D341Med (cell line): ENCODE results near the gene GRAMD1A.
A peak's percentile ranks its signal among the peaks of the same experiment; 100 is the strongest.
"Not testable (repeated sequence)": the region's sequence is repeated elsewhere in the genome, so short reads cannot be mapped to it uniquely, and the experiment has no call there.

Experiments
- DNase-seq: peaks from one replicate; pipeline ENCODE4 v3.0.0; 2012; ENCODE audit warnings: low spot score

The GRAMD1A gene

DNA sequence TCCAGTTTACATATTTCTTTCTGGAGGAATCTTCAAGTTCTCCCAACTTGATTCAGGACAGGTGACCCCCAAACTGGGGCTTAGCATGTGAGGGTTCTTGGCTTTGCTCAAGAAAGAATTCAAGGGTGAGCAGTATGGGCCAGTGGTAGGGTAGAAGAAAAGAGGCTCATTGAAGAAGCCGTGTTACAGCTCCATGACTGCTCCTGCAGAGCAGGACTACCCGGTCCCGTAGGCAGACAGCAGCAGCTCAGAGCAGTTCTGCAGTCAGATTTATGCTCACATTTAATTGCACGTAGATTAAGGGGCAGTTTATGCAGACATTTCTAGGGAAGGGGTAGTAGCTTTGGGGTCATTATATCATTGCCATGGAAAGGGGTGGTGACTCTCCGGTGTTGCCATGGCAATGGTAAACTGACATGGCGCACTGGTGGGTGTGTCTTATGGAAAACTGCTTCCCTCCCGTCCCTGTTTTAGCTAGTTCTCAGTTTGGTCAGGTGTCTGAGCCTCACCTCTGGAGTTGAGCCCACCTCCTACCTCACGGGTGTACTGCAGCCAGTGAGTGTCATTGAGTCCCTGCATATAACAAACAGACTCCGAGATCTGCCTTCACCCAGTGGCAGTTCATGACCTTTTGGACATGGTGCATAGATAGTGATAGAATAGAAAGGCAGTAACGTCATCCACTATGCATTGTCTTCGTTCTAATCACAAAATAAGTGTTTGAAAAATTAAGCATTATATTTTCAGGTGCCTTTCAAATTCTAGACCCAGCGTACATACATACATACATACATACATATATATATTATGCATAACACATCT, 20.1 kb upstream of the GRAMD1A start:
- DNase-seq = no peak

DNA sequence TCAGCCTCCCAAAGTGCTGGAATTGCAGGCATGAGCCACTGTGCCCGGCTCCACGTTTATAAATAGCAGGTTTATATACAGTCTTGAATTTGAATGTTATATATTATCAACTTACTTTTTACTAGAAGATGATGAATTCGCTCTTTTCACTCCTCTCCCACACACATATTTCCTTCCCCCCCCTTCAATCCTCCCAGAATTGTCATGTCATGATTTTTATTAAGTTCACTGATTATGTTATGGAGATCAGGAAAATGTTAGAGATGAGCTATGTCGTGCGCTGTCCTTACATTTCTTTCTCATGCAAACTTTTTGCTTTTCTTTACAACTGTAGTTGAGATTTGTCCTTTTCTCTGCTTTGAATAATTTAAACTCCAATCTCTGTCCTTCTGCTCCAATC, 17.8 kb upstream of the GRAMD1A start:
- no peak for DNase-seq

DNA sequence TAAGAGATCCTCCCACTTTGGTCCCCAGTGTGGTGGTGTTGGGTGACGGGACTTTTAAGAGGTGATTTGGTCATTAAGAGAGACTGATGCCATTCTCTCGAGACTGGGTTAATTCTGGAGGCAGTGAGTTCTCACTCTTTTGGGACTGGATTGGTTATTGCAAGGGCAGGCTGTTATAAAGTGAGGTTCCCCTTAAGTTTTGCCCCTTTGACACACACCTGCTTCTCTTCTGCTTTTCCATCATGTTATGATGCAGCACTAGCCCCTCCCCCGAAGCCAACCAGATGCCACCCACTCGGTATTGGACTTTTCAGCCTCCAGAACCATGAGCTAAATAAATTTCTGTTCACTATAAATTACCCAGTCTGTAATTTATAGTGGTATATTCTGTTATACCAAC, 16.3 kb upstream of the GRAMD1A start:
- DNase-seq = no peak

DNA sequence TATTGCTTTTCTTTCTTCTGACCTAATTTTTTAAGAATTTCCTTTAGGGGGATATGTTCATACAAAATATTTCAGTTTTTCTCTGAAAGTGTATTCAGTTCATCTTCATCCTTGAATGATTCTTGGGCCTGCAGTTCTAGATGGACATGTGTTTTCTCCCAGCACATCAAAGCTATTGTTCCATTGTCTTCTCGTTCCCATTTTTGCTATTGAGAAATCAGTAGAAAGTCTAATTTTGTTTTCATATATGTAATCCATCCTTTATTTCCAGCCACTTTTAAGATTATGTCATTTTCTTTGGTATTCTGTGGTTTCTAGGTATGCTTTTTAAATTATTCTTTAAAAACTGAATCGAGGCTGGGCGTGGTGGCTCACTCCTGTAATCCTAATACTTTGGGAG, 15.8 kb upstream of the GRAMD1A start:
- DNase-seq = no peak

DNA sequence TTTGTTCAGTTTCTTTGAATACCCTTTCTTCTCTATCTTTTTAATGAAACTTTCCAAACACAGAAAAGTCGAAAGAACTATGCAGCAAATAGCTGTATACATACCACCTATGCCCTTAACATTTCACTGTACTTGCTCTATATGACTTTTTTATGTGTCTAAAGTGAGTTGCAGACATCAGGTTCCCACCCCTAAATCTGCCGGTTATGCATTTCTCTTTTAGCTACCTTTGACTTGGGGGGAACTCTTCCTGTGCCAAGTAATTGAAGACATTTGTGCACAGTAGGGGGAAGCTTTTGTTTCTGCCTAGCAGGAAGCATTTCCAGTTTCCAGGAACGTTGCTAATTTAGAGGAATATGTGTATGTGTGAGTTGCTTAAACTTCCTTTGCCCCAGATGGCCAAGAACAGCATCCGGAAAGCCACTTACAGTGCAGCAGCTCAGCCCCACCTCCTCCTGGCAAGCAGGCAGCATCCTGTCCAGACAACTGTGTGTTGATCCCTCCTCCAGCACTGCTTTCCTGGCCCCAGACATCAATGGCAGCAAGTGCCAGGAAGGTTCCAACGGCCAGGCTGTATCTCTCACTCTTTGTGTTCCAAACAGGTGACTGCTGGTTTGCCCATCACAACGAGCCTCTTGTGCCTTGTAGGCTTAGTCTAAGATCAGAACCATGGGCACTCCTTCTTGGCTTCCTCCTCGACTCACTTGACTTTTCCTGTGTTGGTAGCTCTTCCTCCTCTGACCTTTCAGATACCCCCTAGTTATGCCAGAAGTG, 14.7 kb upstream of the GRAMD1A start:
- DNase-seq = no peak

DNA sequence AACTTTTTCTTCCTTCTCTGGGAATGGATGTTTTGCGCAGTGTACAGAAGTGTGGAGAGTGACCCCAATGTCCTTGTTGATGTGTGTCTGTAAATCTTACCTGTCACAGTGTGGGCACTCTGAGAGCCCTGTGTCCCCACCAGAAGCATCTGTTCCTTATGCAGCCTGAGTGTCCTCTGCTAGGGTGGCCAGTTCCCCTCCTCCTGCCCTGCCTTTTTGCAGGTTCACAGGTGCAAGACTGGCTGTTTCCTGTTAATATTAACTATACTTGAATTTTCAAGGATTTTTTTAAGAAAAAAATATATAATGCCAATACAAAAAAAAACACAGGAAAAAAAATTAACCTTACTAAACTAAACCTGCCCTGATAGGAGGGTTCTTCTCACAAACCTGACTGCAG, 12.0 kb upstream of the GRAMD1A start:
- DNase-seq = no peak

DNA sequence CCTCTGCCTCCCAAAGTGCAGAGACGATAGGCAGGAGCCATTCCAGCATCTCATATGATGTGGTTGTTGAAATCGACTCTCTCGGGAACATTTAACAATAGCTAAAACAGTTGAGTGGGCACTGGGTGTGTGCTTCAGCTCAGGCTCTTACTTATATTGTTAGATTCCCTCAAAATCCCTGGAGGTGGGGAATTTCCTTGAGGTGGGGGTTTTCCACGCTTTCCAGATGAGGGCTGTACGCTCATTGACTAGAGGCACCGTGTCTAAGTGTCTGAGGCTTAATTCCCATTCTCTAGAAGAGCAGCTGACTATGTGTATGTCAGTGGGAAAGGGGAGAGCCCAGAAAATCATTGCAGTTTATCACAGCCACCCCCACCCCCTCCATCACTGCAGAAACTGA, 10.8 kb upstream of the GRAMD1A start:
- no peak for DNase-seq

DNA sequence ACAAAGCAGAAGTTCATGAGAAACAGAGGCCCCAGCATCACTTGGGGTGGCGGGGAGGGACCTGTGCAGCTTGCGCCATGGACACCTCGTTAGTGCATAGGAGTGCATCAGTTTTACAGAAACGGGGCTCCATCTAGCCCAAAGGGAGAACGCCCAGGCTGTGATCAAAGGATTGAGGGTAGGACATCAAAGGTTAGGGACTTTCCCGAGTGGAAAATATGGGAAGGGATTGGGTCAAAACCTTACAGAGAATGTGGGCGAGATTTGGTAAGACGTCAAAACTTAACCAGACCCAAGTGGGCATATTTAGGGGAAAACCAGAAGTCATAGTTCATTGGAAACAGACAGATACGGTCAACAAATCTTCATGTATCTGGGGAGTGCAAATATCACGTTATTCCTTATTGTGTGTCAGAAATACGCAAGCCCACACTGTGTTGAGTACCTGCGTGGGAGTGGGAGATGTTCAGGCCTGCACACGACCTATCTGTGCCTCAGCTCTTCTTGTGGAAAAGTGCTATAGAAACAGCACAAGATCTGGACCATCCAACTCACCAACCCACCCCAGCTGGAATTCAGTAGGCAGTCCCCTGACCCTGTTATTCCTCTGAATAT, 9.4 kb upstream of the GRAMD1A start:
- no peak for DNase-seq

DNA sequence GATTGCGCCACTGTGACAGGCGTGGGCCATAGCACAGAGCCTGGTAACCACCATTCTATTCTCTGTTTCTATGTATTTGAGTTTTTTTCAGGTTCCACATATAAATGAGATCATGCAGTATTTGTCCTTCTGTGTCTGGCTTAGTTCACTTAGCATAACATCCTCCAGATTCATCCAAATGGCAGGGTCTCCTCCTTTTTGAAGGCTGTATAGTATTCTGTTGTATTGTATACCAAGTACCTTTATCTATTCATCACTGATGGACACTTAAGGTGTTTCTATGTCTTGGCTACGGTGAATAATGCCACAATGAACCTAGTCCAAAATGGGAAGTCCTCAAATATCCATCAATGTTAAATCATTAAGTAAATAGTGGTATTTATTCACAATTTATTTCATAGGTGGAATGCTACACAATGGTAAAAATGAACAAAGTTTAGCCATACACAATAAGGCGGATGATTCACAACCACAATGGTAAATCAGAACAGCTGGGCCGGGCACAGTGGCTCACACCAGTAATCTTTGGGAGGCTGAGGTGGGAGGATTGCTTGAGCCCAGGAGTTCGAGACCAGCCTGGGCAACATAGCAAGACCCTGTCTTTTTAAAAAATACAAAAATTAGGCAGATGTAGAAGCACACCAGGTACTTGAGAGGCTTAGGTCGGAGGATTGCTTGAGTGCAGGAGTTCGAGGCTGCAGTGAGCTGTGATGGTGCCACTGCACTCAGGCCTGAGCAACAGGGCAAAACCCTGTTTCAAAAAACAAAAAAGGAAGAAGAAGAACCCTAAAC, 8.4 kb upstream of the GRAMD1A start:
- DNase-seq = no peak

DNA sequence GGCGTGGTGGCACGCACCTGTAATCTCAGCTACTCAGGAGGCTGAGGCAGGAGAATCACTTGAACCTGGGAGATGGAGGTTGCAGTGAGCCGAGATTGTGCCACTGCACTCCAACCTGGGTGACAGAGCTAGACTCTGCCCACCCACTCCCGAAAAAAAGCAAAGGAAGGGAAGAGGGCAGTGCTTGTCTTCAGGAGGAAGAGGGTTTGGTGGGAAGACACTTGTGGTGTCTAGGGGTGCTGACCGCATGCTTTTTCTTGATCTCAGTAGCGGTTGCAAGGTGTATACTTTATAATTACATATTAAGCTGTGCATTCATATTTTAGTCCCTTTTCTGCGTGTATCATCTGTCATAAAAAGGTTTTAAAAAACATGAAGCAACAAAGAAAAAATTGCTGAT, 7.5 kb upstream of the GRAMD1A start:
- DNase-seq = not testable (repeated sequence)

DNA sequence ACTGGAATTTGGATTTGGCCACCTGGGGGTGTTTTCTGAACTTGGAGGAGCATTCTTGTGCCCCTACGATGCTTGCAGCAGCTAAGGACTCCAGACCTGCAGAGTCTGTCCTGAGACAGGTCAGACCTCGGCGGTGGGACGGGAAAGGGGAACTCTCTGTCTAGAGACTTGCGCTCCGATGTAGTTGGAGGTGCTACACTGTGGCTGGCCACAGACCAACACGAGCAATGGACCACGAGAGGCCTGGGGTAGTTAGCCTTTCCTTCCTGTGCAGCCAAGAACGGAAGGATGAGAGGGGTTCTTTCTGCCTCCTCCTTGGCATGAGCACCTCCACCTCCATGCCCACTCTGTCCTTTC, 5.9 kb upstream of the GRAMD1A start:
- no peak for DNase-seq

DNA sequence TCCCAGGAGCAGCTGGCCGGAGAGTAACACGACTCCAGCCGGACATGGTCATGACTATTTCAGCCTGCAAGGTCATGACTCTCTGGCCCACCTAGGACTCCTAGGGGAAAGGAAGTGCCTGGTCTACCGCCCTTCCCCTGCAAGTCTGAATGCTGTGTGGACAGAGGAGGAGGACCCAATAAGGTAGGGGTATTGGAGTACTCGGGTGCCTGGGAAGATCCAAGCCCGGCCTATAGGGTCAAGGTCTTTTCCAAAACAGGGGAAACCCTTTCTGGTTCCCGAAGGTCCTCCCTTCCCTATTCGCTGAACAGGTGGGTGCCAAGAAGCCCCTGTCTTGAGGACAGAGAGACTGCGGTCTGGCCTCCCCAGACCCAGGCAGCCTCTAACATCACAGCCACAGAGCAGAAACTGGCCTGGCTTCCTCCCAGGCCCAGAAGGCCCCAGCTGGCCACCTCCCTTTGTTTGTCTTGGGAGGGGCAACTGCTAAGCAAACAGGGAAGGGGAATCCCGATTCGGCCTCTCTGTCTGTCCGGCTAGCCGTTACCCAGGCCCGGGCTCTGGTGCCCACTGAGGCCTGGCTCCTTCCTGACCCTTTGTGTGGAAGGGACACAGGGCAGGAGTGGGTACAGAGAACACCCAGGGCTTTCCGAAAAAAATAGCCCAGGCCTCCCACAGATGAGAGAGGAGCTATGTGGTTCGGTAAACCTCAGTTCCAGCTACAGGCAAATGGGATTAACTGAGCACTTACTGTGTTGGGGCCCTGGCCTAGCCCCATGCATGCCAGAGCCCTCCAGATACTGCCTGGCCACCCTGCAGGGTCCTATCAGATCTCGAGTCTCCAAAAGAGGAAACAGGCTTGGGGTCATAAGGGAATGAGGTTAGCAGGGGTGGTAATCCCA, 5.2 kb upstream of the GRAMD1A start:
- DNase-seq = no peak

DNA sequence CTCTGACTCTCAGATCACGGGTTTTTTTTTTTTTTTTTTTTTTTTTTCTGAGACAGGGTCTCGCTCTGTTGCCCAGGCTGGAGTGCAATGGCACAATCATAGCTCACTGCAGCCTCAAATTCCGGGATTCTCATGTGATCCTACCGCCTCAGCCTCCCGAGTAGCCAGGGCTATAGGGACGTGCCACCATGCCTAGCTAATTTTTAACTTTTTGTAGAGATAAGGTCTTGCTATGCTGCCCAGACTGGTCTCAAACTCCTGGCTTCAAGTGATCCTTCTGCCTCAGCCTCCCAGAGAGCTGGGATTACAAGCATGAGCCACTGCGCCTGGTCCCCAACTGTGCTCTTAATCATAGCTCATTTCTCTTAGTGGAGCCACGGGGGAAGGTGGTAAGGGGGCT, 4.6 kb upstream of the GRAMD1A start:
- DNase-seq = no peak

DNA sequence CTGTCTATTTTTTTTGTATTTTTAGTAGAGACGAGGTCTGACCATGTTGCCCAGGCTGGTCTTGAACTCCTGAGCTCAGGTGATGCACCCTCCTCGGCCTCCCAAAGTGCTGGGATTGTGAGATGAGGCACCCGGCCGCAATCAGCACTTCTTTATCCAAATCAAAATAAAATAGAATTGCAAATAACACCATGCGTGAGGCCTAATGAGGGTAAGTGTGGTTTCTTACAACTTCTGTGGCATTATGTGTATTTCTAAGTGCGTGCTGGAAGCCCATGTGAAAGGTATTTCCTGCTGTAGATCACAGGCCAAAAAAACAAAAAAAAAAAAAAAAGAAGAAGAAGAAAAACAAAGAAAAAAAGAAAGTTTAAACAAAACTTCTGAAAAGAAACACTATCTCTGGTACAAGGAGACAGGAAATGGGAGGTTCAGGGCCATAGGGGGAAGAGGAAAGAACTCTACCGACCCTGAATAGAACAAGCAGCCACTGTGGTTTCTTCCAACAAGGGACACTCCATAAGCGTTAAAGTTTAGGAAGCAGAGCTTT, 3.0 kb upstream of the GRAMD1A start:
- DNase-seq = no peak

DNA sequence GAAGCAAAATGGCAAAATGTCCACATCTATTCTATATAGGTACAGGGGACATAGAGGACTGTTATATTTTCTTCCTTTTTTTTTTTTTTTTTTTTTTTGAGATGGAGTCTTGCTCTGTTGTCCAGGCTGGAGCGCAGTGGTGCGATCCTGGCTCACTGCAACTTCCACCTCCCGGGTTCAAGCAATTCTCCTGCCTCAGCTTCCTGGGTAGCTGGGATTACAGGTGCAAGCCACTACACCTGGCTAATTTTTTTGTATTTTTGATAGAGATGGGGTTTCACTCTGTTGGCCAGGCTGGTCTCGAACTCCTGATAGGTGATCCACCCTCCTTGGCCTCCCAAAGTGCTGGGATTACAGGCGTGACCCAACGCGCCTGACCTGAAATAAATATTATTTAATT, 1.9 kb upstream of the GRAMD1A start:
- not testable (repeated sequence) for DNase-seq

DNA sequence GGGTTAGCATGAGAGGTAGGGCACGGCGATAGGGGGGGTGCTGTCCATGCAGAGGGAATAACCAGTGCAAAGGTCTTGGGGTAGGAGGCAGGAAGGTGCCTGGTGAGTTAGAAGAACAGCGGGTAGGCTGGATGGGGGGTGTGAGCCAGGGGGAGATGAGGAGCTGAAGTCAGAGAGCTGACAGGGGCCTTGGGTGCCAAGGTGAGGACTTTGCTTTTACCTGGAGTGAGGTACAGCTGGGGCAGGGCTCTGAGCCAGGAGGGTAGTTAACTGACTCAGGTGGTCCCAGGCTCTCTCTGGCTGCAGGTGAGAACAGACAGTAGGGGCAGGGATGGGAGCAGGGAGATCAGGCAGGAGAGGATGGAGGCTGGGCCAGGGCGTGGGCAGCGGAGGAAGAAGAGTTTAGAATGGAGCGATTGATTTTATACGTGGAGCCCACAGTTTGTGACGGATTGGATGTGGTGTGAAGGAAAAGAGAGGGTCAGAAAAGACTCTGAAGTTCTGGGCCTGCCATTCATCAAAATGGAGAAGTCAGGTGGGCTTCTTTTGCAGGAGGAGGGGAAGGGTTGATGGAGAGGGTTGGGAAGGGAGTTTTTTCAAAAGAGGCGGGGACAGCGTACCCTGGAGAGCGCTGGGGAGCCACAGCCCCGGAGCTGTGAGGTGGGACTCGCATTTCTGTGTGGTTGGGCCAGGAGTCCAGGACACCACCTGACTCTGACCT, 1.2 kb upstream of the GRAMD1A start:
- DNase-seq = peak; percentile 31

DNA sequence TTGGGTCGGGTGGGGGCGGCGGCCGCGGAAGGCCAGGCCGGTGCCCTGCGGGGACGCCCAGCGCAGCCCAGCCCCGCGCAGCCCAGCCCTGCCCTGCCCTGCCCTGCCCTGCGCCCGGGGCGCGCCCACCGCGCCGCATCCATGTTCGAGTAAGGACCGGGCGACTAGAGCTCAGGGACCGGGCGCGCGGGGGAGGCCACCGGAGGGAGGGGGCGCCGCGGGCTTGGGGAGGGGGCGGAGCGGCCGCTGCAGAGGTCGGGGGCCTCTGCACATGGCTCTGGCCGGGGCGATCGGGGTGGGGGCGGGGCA, 169 bp downstream of the GRAMD1A start:
- DNase-seq = no peak

DNA sequence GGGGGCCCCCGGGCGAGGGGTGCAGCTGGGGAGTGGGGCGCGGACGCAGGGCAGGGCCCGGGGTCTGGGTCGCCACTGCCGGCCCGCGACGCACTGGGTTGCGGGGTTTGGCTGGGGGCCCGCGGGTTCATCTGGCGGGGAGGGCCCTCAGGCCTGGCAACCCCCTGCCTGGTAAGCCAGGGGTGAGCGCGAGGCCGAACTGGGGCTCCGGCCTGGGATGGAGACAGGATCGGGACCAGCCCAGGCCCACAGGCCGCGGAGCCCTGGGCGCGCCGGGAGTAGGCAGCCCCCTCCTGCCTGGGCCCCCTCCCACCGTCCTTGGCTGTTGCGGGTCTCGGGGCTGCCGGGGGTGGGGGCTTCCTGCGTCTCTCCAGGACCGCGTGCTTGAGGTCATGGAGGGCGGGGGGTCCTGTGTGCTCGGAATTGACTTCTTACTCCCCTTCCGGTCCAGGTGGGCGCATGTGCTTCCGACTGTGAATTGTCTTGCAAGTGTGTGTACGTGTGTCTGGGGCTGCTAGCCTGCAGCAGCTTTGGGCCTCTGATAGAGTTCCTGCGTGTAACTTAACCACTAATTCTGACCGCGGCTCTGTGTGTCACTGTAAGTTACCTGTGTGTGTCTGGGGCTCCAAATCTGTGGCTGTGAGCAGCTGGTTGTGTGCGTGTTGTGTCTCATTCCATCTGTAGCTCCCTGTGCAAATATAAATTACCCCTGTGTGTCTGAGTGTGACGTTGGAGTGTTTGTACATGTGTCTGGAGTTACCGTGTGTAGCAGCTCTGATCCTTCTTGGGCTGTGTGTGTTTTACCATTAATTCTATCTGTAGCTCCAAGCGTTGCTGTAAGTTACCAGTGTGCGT, 751 bp downstream of the GRAMD1A start:
- DNase-seq = peak; percentile 71

DNA sequence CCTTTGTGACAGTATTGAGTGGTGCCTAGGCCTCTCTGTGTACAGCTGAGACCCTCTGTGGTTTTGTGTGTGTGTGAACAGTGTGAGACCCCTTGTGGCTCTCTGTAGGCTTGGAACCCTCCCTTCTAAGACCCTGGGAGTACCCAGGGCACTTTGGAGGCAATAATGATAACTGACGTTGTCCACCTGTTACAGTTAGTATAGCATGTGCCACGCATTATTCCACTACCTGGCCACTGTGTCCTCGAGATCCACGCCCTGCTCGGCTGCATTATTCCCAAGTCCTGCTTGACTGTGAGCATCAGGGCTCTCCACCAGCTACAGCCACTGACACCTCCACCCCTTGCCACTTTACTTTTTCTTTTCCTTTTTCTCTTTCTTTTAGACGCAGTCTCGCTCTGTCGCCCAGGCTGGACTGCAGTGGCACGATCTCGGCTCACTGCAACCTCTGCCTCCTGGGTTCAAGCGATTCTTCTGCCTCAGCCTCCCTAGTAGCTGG, 2.0 kb downstream of the GRAMD1A start:
- DNase-seq = peak; percentile 24
